ENCODE results near the gene EPS8L2. TPM values are rescaled to one million over a fixed set of nuclear protein-coding genes. Genes with fewer than 3 reads are reported as not detected.
A peak's percentile ranks its signal among the peaks of the same experiment; 100 is the strongest.

Gene EPS8L2
- total RNA-seq, 2 donors from 2014 or later: 4.7 to 7.5 TPM

GRCh38 chr11:707817-708420 is 1.9 kb downstream of the EPS8L2 start:
- no peak for TF ChIP-seq CTCF (IDR thresholded peaks at IDR 0.05)
- no peaks in the 10 kb centered on the region for H3K36me3 ChIP-seq
- H3K27ac ChIP-seq: peak overlapping the region in 1 of 2 donors; percentile 79
- H3K9me3 ChIP-seq: no peaks in the 10 kb centered on the region
- H3K4me3 ChIP-seq: no peak overlapping the region
- peaks cover 0 to 43% of the 10 kb centered on the region in 2 donors for H3K4me1 ChIP-seq
- peaks cover 0 to 7% of the 10 kb centered on the region in 2 donors for H3K27me3 ChIP-seq
- DNase-seq (ENCODE audit: low spot score): no peak

GRCh38 chr11:708511-708910 is 2.5 kb downstream of the EPS8L2 start:
- H3K27ac ChIP-seq: no peak overlapping the region
- H3K27me3 ChIP-seq: peaks cover 0 to 7% of the 10 kb centered on the region in 2 donors
- H3K4me3 ChIP-seq: no peak overlapping the region
- TF ChIP-seq CTCF (IDR thresholded peaks at IDR 0.05): no peak
- H3K4me1 ChIP-seq: peaks cover 0 to 43% of the 10 kb centered on the region in 2 donors
- H3K36me3 ChIP-seq: no peaks in the 10 kb centered on the region
- H3K9me3 ChIP-seq: no peaks in the 10 kb centered on the region
- DNase-seq (ENCODE audit: low spot score): no peak

- no peak overlapping the region for H3K4me3 ChIP-seq
- DNase-seq (ENCODE audit: low spot score): no peak
- no peaks in the 10 kb centered on the region for H3K9me3 ChIP-seq
- no peaks in the 10 kb centered on the region for H3K36me3 ChIP-seq
- peaks cover 0 to 7% of the 10 kb centered on the region in 2 donors for H3K27me3 ChIP-seq
- peaks cover 0 to 43% of the 10 kb centered on the region in 2 donors for H3K4me1 ChIP-seq
- H3K27ac ChIP-seq: no peak overlapping the region
- no peak for TF ChIP-seq CTCF (IDR thresholded peaks at IDR 0.05)
Observed at GRCh38 chr11:709109-709997, 3.3 kb downstream of the EPS8L2 start.

- H3K27me3 ChIP-seq: no peaks in the 10 kb centered on the region
- no peak overlapping the region for H3K4me3 ChIP-seq
- no peak overlapping the region for H3K27ac ChIP-seq
- no peak for DNase-seq (ENCODE audit: low spot score)
- no peak for TF ChIP-seq CTCF (IDR thresholded peaks at IDR 0.05)
- H3K4me1 ChIP-seq: peaks cover 0 to 12% of the 10 kb centered on the region in 2 donors
- H3K36me3 ChIP-seq: no peaks in the 10 kb centered on the region
- no peaks in the 10 kb centered on the region for H3K9me3 ChIP-seq
Observed at GRCh38 chr11:714436-714835, 8.4 kb downstream of the EPS8L2 start.

- no peak for DNase-seq (ENCODE audit: low spot score)
- H3K27me3 ChIP-seq: peaks cover 0 to 9% of the 10 kb centered on the region in 2 donors
- H3K36me3 ChIP-seq: no peaks in the 10 kb centered on the region
Observed at GRCh38 chr11:719214-720016, 13.4 kb downstream of the EPS8L2 start.

More at GRCh38 chr11:719214-720016, 13.4 kb downstream of the EPS8L2 start:
- Histone ChIP-seq H3K9me3 (no peaks in the 10 kb centered on the region), H3K27ac (no peak overlapping the region), H3K4me1 (peaks cover 0 to 12% of the 10 kb centered on the region in 2 donors), H3K4me3 (no peak overlapping the region)
- TF ChIP-seq CTCF (IDR thresholded peaks at IDR 0.05): no peak
